Measurements from ENCODE around the gene TRAPPC11. TPM values are rescaled to one million over a fixed set of nuclear protein-coding genes. Genes with fewer than 3 reads are reported as not detected.

The TRAPPC11 gene
- total RNA-seq: 10 to 100 TPM; 40.6 to 74.2 (median 49.2) TPM

DNA sequence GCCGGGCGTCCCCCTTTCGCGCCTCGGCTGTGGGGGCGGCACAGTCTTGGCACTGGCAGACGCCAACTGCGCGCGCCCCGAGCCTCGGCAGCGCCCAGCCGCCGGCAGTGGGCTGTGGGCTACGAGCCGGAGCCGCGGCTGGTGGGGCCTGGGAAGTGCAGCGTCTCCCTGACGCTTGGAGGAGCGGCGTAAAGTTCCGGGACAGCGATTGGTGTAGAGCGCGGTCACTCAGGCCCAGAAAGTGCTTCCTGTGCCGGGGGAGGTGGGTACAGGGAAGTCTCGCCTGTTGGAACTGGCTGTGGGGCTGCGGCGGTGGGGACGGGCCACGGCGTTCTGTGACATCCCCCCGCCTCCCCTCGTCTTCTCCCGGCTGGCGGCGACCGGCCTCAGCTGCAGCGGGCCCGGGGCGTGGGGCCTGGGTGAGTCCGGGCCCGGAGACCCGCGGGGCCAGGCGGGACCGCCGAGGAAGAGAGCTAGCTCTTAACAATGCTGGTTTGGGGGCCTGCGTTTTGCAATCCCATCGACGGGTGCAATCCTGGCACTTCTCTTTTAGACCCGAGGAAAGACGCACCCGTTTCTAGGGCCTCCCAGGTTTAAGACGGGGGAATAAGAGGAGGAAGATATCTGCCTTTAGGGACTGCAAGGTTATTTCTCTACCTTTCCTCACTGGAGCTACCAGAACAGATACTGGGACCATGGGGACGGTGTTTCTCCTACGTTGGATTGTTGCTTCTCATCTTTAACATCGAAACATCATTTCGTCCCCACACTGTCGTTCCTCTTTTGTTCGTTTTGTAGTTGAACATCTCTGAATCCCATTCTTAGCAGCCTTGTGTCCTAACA lies at the start of gene TRAPPC11, which contains the start of gene RWDD4:
TRAPPC11 (plus strand) TSS at position 265 of the 843 bp plus-strand sequence. CDS start 4,575 bp downstream, outside the sequence.
RWDD4 (minus strand) TSS at position 157 of the 843 bp plus-strand sequence. CDS start 233 bp downstream, outside the sequence.
- peak within 1 kb of the TSS; percentile 80 for H3K4me3 ChIP-seq
- WGBS: under 1% methylated on average over 25 of the region's 63 CpGs
- H3K36me3 ChIP-seq: peaks cover 8% of the 10 kb centered on the region
- DNase-seq (ENCODE audit: low spot score in 2 of 2): peak; percentile 98 to 99
- peak within 1 kb of the TSS; percentile 94 for H3K27ac ChIP-seq
- no peaks in the 10 kb centered on the region for H3K27me3 ChIP-seq
- peaks cover 31% of the 10 kb centered on the region for H3K4me1 ChIP-seq
- H3K9me3 ChIP-seq: no peaks in the 10 kb centered on the region
- TF ChIP-seq POLR2AphosphoS5 (IDR thresholded peaks at IDR 0.05): peak in 2 of 3 donors; percentile 43 to 60
- TF ChIP-seq, protein P1, sequence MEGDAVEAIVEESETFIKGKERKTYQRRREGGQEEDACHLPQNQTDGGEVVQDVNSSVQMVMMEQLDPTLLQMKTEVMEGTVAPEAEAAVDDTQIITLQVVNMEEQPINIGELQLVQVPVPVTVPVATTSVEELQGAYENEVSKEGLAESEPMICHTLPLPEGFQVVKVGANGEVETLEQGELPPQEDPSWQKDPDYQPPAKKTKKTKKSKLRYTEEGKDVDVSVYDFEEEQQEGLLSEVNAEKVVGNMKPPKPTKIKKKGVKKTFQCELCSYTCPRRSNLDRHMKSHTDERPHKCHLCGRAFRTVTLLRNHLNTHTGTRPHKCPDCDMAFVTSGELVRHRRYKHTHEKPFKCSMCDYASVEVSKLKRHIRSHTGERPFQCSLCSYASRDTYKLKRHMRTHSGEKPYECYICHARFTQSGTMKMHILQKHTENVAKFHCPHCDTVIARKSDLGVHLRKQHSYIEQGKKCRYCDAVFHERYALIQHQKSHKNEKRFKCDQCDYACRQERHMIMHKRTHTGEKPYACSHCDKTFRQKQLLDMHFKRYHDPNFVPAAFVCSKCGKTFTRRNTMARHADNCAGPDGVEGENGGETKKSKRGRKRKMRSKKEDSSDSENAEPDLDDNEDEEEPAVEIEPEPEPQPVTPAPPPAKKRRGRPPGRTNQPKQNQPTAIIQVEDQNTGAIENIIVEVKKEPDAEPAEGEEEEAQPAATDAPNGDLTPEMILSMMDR (IDR thresholded peaks at IDR 0.05): peak; percentile 3 to 33
- peak; percentile 31 to 89 for TF ChIP-seq POLR2A (IDR thresholded peaks at IDR 0.05)
- TF ChIP-seq EP300 (IDR thresholded peaks at IDR 0.05): no peak

DNA sequence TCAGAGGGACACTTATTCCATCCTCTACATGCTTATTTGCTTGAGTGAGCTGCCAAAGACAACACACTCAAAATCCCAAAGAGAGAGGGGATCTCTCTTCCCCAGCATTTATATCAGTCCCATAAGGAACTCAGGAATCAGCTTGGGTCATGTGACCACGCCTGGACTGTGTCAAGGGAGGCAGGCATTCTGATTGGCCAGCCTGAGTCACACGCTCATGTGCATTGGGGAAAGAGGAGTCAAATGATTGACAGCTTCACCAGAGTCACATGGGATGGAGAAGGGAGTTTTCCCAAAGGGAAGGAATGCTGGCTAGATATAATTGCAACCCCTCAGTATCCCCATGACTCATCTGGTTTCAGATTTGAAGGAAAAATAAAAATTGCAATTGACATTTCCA lies 49.1 kb upstream of the TRAPPC11 start:
- Histone ChIP-seq H3K36me3 (no peaks in the 10 kb centered on the region), H3K27me3 (no peaks in the 10 kb centered on the region), H3K27ac (peak overlapping the region; percentile 42), H3K9me3 (no peaks in the 10 kb centered on the region), H3K4me3 (no peak overlapping the region), H3K4me1 (peaks cover 12% of the 10 kb centered on the region)
- no peak for DNase-seq (ENCODE audit: low spot score in 2 of 2)
- TF ChIP-seq POLR2AphosphoS5 (IDR thresholded peaks at IDR 0.05): no peak
- TF ChIP-seq EP300 (IDR thresholded peaks at IDR 0.05): no peak
- TF ChIP-seq, protein P1 (IDR thresholded peaks at IDR 0.05): no peak
- no peak for TF ChIP-seq POLR2A (IDR thresholded peaks at IDR 0.05)
- 96% methylated on average over 2 of the region's 2 CpGs for WGBS

DNA sequence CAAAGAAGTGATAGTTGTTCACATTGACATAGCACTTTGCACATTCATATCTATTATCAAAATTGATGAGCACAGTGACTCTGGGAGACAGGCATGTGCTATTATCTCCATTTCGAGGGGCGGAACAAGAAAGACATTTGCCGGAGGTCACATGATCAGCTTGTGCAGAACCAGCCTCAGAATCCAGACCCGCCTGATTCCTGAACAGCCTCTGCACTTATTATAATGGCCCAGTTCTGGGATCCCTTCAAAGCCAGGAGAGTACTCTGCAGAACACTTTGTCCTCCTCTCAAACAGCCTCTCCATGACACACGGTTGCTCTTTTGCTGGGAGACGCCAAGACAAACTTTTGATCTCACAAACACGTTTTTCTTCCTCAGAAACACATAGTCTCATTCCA lies 48.5 kb upstream of the TRAPPC11 start:
- TF ChIP-seq EP300 (IDR thresholded peaks at IDR 0.05) (no peak), POLR2AphosphoS5 (IDR thresholded peaks at IDR 0.05) (no peak), POLR2A (IDR thresholded peaks at IDR 0.05) (no peak)
- TF ChIP-seq, protein P1 (IDR thresholded peaks at IDR 0.05): no peak
- no peak for DNase-seq (ENCODE audit: low spot score in 2 of 2)
- Histone ChIP-seq H3K4me1 (peaks cover 12% of the 10 kb centered on the region), H3K27me3 (no peaks in the 10 kb centered on the region), H3K4me3 (no peak overlapping the region), H3K36me3 (no peaks in the 10 kb centered on the region), H3K9me3 (no peaks in the 10 kb centered on the region), H3K27ac (no peak overlapping the region)
- WGBS: 42% methylated on average over 7 of the region's 7 CpGs

DNA sequence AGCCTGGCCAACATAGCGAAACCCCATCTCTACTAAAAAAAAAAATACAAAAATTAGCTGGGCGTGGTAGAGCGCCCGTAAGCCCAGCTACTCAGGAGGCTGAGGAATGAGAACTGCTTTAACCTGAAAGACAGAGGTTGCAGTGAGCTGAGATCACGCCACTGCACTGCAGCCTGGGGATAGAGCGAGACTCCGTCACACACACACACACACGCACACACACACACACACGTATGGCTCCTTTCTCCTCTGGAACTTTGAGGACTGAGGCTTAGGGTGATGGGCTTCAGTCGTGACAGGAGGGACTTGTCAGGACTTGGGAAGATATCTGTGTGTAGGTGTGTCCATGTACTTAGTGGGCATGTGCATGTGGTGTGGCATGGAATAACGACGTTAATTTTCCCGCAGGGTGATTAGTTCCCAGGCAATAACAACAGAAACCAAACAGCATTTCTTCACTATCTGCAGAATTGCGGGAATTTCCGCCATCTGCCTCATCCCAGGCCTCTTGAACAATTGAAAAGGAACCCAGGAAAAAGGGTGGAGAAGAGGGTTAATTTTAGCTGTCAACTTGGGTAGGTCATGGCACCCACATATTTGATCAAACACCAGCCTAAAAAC lies 47.8 kb upstream of the TRAPPC11 start:
- H3K36me3 ChIP-seq: no peaks in the 10 kb centered on the region
- H3K9me3 ChIP-seq: no peaks in the 10 kb centered on the region
- H3K27ac ChIP-seq: no peak overlapping the region
- TF ChIP-seq EP300 (IDR thresholded peaks at IDR 0.05) (no peak), POLR2A (IDR thresholded peaks at IDR 0.05) (no peak), POLR2AphosphoS5 (IDR thresholded peaks at IDR 0.05) (no peak)
- TF ChIP-seq, protein P1 (IDR thresholded peaks at IDR 0.05): no peak
- whole genome bisulfite sequencing: 71% methylated on average over 15 of the region's 15 CpGs
- no peak overlapping the region for H3K4me3 ChIP-seq
- no peak for DNase-seq (ENCODE audit: low spot score in 2 of 2)
- peaks cover 12% of the 10 kb centered on the region for H3K4me1 ChIP-seq
- H3K27me3 ChIP-seq: no peaks in the 10 kb centered on the region

Measured in suprapubic skin (tissue), 4 donors.